ENCODE results near the gene GLB1L3.
"Not testable (repeated sequence)": the region's sequence is repeated elsewhere in the genome, so short reads cannot be mapped to it uniquely, and the experiment has no call there.

The GLB1L3 gene

GRCh38 chr11:134275188-134275533 is 1.0 kb upstream of the GLB1L3 start:
- no peak for DNase-seq (ENCODE audit: low spot score)

GRCh38 chr11:134276396-134277182 is 410 bp downstream of the GLB1L3 start:
- no peak for DNase-seq (ENCODE audit: low spot score)

- no peak for DNase-seq (ENCODE audit: low spot score)
Observed at GRCh38 chr11:134277183-134278001, 1.2 kb downstream of the GLB1L3 start.

- no peak for DNase-seq (ENCODE audit: low spot score)
Observed at GRCh38 chr11:134278356-134278755, 2.2 kb downstream of the GLB1L3 start.

- DNase-seq (ENCODE audit: low spot score), result not testable (repeated sequence)
Observed at GRCh38 chr11:134281635-134282034, 5.5 kb downstream of the GLB1L3 start.

GRCh38 chr11:134282121-134283045 is 6.2 kb downstream of the GLB1L3 start:
- no peak for DNase-seq (ENCODE audit: low spot score)

DNA sequence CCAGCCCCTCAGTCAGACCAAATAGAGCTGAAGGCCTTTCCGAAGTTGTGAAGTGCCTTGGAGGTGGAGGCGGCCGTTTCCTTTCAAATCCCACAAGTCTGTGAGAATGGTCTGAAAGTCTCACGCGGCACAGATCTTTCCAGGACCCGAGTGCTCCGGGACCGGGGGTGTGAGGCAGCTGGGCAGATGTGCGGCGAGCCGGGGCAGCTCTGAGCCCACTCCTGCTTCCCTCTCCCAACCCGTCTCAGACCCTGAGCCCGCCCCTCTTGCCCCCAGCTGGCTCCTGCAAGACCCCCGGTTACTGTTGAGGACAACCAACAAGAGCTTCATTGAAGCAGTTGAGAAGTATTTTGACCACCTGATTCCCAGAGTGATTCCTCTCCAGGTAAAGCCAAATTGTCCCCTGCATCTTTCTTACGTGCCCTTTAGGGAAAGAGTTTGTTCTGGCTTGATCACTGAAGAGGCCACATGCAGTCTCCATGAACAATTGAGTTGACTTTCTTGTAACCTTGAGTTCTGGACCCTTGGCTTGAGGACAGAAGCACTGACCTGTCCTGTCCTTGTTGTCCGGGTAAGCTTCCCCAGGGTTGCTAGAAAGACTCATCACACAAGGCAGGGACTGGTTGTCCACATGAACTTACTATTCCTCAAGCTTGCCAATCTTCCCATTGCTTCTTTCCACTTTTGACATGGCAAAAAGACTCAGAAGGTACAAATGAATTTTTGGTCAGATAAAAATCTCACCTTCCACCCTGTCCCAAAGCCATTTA is 7.5 kb downstream of the GLB1L3 start:
- no peak for DNase-seq (ENCODE audit: low spot score)

DNA sequence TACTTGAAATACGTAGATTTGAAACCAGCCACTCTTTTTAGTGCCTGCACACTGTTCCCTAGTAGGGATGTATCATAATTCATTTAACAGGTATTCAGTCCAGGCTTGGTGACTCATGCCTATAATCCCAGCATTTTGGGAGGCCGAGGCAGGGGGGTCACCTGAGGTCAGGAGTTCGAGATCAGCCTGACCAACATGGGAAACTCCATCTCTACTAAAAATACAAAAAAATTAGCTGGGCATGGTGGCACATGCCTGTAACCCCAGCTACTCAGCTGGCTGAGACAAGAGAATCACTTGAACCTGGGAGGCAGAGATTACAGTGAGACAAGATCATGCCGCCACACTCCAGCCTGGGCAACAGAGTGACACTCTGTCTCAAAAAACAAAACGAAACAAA is 8.2 kb downstream of the GLB1L3 start:
- not testable (repeated sequence) for DNase-seq (ENCODE audit: low spot score)

GRCh38 chr11:134287561-134287960 is 11.4 kb downstream of the GLB1L3 start:
- DNase-seq (ENCODE audit: low spot score), result no peak

- no peak for DNase-seq (ENCODE audit: low spot score)
Observed at GRCh38 chr11:134288486-134288885, 12.3 kb downstream of the GLB1L3 start.

DNA sequence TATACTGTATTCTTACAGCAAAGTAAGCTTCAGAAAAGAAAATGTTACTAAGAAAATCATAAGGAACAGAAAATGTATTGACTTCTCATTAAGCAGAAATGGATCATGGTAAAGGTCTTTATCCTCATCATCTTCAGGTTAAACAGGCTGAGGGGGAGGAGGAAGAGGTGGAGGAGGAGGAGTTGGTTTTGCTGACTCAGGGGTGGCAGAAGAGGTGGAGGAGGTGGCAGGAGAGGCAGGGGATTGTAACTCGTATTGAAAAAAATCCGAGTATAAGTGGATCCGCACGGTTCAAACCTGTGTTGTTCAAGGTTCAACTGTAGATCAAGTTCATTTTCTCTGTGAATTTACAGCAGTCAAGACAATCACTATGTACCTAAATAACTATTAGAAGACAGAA is 13.0 kb downstream of the GLB1L3 start:
- DNase-seq (ENCODE audit: low spot score), result no peak

DNA sequence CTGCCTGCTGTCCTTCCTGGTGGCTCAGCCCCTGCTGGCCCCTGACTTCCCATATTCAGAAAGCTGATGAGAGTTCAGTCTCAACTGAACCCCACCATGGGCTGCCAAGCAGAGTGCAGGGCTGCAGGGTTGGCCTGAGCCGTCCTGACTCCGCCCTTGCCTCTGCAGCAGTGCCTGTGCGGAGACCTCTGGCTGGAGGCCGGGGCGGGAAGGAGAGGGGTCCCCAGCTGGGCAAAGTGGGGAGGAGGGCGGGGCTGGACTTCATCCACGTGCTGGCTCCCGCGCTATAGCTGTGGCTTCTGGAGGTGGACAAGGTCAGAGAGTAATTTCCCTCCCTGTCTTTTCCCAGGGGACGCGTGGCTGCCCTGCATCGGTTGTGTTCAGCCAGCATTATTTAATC is 13.6 kb downstream of the GLB1L3 start:
- DNase-seq (ENCODE audit: low spot score), result no peak

DNA sequence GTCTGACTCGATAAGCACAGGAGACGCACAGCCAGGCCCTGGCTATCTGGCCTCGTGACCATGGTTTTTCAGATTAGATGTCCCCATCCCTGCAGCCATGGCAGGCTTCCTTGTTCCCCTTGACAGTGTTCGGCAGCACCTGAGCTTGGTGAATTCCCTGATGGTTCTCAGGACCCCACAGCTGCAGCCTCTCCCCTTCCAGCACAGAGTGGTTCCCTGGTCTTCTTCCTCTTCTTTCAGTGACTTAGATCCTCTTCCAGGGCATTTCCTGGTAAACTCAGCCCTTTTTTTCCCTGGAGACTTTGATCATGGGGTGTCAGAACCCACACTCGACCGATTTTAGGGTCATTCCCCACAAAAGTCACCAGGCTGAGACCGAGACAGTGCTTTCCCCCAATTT is 14.5 kb downstream of the GLB1L3 start:
- DNase-seq (ENCODE audit: low spot score), result no peak

- DNase-seq (ENCODE audit: low spot score), result no peak
Observed at GRCh38 chr11:134291196-134291595, 15.0 kb downstream of the GLB1L3 start.

DNA sequence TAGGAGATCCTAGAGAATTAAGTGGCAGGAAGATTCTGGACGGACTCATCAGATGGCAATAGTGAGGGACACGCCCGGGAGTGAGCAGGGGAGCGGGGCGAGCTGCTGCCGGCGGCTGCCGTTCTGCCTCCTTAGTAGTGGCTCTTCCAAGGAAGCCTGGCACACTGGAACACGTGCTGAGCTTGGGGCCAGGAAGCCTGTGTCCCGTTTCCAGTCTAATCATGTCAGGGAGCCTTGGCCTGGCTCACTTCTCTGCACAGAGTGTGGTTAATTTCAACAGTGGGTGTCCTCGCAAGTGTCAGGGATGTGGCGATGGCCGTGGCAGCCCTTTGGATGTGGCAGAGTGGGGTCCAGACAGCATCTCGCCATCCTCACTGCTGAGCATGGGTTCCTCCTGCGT is 16.5 kb downstream of the GLB1L3 start:
- DNase-seq (ENCODE audit: low spot score), result no peak

- no peak for DNase-seq (ENCODE audit: low spot score)
Observed at GRCh38 chr11:134293119-134294113, 17.2 kb downstream of the GLB1L3 start.

DNA sequence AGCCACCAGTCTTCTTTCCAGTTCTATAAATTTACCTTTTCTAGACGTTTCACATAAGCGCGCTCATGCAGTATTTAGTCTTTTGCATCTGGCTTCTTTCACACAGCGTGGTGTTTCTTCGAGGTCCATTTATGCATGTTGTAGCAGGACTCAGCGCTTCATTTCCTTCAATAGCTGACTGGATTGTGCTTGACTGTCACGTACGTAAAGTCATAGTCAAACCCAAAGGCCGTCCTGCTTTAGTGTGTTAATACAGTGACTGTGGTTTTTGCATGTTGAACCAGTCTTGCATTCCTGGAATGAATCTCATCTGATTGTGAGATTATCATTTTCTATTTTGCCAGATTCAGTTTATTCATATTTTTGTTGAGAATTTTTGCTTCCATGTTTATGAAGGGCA is 18.5 kb downstream of the GLB1L3 start:
- no peak for DNase-seq (ENCODE audit: low spot score)

- DNase-seq (ENCODE audit: low spot score), result no peak
Observed at GRCh38 chr11:134312223-134312622, 36.0 kb downstream of the GLB1L3 start.

GRCh38 chr11:134312807-134313206 is 36.6 kb downstream of the GLB1L3 start:
- no peak for DNase-seq (ENCODE audit: low spot score)

DNA sequence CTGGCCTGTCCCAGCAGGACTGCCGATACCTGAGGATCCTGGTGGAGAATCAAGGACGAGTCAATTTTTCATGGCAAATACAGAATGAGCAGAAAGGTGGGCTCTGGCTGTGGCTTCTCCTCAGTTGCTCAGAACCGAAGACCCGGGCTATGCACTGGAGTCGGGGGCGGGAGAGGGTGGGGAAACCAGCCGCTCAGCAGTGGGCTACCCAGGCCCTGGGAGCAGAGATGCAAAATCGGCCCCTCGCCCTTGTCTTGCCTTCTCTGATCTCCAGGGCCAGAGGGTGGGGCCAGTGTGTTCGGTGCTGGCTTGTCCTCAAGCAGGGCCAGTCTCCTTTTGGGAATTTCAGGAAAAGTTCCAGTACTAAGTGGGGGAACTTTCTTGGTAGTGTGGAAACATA is 37.2 kb downstream of the GLB1L3 start:
- DNase-seq (ENCODE audit: low spot score), result no peak

Data from RKO (cell line).